ENCODE data around the gene CATSPER4. TPM values are rescaled to one million over a fixed set of nuclear protein-coding genes. Genes with fewer than 3 reads are reported as not detected.

CATSPER4 gene
- total RNA-seq, 1 experiment from 2014 or later = 0.35 TPM

DNA sequence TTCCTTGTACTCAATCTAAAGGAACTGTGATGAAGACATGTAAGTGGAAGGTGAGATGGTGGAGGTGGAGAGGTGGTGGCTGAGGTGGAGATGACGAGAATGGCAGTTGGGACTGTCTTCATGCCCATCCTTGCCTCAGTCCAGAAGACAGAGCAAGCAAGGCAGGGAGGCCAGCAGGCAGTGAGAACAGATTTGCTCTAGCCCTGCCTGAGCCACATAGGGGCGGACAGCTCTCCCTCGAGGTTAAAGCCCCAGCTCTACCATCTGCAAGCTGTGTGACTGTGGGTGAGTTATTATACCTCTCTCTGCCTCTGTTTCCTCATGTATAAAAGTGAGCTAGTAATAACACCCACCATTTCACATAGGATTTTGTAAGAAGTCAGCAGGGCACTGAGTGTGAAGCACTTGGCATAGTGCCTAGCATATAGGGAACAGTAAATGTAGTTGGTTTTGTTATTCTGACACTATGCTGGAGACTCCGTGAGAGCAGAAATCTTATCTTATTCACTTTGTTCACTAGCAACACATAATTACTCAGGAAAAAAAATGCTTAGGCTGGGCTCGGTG is 36.4 kb upstream of the CATSPER4 start:
- H3K4me3 Mint-ChIP-seq = no peak overlapping the region
- DNase-seq (ENCODE audit: low spot score) (no peak), ATAC-seq (no peak)
- no peaks in the 10 kb centered on the region for H3K36me3 Mint-ChIP-seq
- TF ChIP-seq, protein P1, sequence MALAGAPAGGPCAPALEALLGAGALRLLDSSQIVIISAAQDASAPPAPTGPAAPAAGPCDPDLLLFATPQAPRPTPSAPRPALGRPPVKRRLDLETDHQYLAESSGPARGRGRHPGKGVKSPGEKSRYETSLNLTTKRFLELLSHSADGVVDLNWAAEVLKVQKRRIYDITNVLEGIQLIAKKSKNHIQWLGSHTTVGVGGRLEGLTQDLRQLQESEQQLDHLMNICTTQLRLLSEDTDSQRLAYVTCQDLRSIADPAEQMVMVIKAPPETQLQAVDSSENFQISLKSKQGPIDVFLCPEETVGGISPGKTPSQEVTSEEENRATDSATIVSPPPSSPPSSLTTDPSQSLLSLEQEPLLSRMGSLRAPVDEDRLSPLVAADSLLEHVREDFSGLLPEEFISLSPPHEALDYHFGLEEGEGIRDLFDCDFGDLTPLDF (CRISPR knock-in tag; IDR thresholded peaks at IDR 0.05) = no peak
- TF ChIP-seq, protein P2, sequence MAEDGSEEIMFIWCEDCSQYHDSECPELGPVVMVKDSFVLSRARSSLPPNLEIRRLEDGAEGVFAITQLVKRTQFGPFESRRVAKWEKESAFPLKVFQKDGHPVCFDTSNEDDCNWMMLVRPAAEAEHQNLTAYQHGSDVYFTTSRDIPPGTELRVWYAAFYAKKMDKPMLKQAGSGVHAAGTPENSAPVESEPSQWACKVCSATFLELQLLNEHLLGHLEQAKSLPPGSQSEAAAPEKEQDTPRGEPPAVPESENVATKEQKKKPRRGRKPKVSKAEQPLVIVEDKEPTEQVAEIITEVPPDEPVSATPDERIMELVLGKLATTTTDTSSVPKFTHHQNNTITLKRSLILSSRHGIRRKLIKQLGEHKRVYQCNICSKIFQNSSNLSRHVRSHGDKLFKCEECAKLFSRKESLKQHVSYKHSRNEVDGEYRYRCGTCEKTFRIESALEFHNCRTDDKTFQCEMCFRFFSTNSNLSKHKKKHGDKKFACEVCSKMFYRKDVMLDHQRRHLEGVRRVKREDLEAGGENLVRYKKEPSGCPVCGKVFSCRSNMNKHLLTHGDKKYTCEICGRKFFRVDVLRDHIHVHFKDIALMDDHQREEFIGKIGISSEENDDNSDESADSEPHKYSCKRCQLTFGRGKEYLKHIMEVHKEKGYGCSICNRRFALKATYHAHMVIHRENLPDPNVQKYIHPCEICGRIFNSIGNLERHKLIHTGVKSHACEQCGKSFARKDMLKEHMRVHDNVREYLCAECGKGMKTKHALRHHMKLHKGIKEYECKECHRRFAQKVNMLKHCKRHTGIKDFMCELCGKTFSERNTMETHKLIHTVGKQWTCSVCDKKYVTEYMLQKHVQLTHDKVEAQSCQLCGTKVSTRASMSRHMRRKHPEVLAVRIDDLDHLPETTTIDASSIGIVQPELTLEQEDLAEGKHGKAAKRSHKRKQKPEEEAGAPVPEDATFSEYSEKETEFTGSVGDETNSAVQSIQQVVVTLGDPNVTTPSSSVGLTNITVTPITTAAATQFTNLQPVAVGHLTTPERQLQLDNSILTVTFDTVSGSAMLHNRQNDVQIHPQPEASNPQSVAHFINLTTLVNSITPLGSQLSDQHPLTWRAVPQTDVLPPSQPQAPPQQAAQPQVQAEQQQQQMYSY (CRISPR knock-in tag; IDR thresholded peaks at IDR 0.05) = no peak
- no peak for TF ChIP-seq CBFB (CRISPR knock-in tag; IDR thresholded peaks at IDR 0.05; ENCODE audit: low read depth)
- TF ChIP-seq ZNF423 (CRISPR knock-in tag; IDR thresholded peaks at IDR 0.05) = no peak
- TF ChIP-seq, protein P3, sequence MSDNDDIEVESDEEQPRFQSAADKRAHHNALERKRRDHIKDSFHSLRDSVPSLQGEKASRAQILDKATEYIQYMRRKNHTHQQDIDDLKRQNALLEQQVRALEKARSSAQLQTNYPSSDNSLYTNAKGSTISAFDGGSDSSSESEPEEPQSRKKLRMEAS (CRISPR knock-in tag; IDR thresholded peaks at IDR 0.05) = no peak
- TF ChIP-seq SP1 (CRISPR knock-in tag; conservative IDR thresholded peaks at IDR 0.05) = no peak
- TF ChIP-seq ZNF317 (CRISPR knock-in tag; IDR thresholded peaks at IDR 0.05; ENCODE audit: borderline replicate concordance, low read depth) = no peak
- no peak overlapping the region for H3K27ac Mint-ChIP-seq
- peaks cover 49% of the 10 kb centered on the region for H3K4me1 Mint-ChIP-seq
- CTCF ChIA-PET = interaction anchor here (0.7 to 4.8 kb wide), 5 partner anchors 9 to 118 kb away, joined by 3 to 65 read pairs (median 20); partner anchors contain the start of genes CATSPER4, CEP85 and ZNF593
- no peaks in the 10 kb centered on the region for H3K9me3 Mint-ChIP-seq
- H3K27me3 Mint-ChIP-seq (ENCODE audit: low read depth) = peaks cover 94% of the 10 kb centered on the region
- POLR2A ChIA-PET = no interaction called here

- POLR2A ChIA-PET = interaction anchor here (0.7 to 1.3 kb wide), 3 partner anchors 9 to 42 kb away, joined by 3 to 4 read pairs (median 3); partner anchors contain the start of gene ZNF593OS
- Mint-ChIP-seq H3K36me3 (no peaks in the 10 kb centered on the region), H3K27me3 (ENCODE audit: low read depth) (peaks cover 97% of the 10 kb centered on the region), H3K4me3 (peak overlapping the region; percentile 61), H3K4me1 (peaks cover 56% of the 10 kb centered on the region), H3K9me3 (no peaks in the 10 kb centered on the region), H3K27ac (no peak overlapping the region)
- CTCF ChIA-PET = interaction anchor here (1.2 to 4.8 kb wide), 7 partner anchors 10 to 125 kb away, joined by 4 to 65 read pairs (median 7); partner anchors contain the start of genes CATSPER4, CEP85 and ZNF593
- DNase-seq (ENCODE audit: low spot score) (peak; percentile 80), ATAC-seq (peak; percentile 72)
- TF ChIP-seq ZNF281 (CRISPR knock-in tag; IDR thresholded peaks at IDR 0.05) (no peak), SP1 (CRISPR knock-in tag; conservative IDR thresholded peaks at IDR 0.05) (peak; percentile 36; the same call in 1 of the 2 replicates), ZNF138 (CRISPR knock-in tag; conservative IDR thresholded peaks at IDR 0.05) (no peak), SOX15 (CRISPR knock-in tag; IDR thresholded peaks at IDR 0.05) (no peak), FOXK1 (CRISPR knock-in tag; IDR thresholded peaks at IDR 0.05) (peak; percentile 50; the same call in 1 of the 2 replicates)
These were observed 35.7 kb upstream of the CATSPER4 start for GRCh38 chr1:26154750-26155149.
